Stimulated activated CD8-positive, alpha-beta memory T cell treated with anti-CD3 and anti-CD28 coated beads, Interleukin-15, amount 100 ng/mL, for 1 hour (primary cell): Measurements from ENCODE around the gene TAAR6.
A peak's percentile ranks its signal among the peaks of the same experiment; 100 is the strongest.
"Not testable (repeated sequence)": the region's sequence is repeated elsewhere in the genome, so short reads cannot be mapped to it uniquely, and the experiment has no call there.

Experiments
- DNase-seq: peaks from one replicate; pipeline ENCODE4 v3.0.0-alpha.2; 2020; ENCODE audit warnings: low read depth

Gene TAAR6, protein sequence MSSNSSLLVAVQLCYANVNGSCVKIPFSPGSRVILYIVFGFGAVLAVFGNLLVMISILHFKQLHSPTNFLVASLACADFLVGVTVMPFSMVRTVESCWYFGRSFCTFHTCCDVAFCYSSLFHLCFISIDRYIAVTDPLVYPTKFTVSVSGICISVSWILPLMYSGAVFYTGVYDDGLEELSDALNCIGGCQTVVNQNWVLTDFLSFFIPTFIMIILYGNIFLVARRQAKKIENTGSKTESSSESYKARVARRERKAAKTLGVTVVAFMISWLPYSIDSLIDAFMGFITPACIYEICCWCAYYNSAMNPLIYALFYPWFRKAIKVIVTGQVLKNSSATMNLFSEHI

DNA sequence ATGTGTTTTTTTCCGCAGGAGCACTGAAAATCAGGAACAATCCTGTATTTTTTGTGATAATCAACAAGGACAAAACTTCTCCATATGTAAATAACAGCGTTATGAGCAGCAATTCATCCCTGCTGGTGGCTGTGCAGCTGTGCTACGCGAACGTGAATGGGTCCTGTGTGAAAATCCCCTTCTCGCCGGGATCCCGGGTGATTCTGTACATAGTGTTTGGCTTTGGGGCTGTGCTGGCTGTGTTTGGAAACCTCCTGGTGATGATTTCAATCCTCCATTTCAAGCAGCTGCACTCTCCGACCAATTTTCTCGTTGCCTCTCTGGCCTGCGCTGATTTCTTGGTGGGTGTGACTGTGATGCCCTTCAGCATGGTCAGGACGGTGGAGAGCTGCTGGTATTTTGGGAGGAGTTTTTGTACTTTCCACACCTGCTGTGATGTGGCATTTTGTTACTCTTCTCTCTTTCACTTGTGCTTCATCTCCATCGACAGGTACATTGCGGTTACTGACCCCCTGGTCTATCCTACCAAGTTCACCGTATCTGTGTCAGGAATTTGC, at the start of gene TAAR6:
Gene TAAR6, plus strand, starts transcription at position 102 of the 557 bp plus-strand sequence. Its CDS starts 0 bp downstream, at position 102.
- DNase-seq, result no peak

DNA sequence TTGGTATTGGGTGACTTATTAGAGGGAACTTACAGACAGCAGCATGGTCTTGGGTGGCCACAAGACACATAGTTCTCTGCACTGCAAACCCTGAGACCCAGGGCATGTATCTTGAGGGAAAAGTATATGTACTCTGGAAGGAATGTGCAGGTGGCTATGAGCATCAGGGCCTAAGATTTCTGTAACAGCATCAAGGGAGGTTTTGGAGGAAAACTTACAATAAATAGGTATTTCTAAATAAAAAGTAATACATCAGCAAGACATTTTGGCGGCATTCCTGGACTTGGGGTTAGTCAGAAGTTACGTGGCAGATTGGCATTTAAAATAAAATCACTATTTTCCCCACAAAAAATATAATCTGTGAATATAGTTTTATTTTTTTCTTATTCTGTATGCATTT, 49.2 kb upstream of the TAAR6 start:
- DNase-seq, result no peak

DNA sequence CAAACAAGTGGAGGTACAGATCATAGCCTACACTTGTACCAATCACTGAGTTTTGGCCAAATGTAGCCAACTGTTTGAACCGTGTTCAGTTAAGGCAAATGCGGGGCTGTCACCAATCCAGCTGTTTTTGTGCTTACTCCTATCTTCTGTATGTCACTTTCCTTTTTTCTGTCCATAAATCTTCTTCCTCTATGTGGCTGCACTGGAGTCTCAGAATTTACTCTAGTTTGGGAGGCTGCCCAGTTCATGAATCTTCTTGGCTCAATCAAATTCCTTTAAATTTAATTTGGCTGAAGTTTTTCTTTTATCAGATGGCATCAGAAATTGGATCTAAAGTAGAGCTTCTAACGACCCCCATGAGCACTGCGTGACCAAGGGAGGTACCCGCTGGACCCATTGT, 45.5 kb upstream of the TAAR6 start:
- no peak for DNase-seq

DNA sequence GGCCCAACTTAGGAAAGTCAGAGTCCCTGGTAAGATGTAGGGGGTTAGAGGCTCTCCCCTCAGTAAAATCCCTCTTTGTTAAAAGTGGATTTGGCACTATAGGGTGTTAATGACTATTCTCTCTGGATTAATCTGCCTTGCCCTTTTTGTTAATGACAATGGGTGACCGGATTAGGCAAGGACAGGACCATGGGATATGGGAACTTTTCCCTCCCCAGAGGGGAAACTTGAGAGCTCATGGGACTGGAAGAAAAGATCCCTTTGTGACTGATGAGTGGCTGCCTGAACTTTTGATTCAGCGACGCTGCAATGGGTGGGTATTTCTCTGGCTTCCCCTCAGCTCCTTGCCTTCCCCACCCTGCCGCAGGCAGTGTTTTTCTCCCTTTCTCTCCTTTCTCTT, 44.3 kb upstream of the TAAR6 start:
- DNase-seq, result no peak

DNA sequence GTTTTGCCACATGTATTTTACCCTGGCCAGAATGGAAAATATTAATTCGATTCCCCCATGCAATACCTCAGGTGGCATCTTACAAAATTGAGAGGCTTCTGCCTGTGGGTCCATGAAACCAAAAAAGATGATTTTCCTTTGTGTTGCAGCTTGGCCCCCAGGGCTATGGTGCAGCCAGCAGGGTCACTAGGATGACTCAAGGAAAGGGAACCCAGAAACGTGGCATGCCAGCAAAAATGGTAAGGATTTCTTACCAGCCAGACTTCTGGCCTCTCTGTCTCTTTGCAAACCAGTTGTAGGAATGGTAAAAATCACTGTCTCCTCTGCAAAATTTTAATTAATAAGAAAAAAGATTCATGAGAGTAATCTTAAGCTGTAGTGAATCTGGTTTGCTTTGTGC, 43.7 kb upstream of the TAAR6 start:
- DNase-seq, result no peak

DNA sequence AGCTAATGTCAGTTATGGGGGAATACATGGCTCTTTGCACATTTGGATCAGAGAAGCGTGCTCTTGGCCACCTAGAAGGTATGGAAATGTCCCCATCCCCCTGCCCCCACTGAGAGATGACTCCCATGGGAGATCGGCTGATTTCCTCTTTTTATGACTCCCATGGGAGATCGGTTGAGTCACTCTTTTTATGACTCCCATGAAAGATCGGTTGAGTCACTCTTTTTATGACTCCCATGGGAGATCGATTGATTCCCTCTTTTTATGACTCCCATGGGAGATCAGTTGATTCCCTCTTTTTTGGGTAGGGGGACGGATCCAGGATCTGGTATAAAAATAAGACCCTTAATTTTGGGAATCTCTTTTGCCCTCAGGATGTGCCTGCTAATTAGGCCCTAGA, 42.3 kb upstream of the TAAR6 start:
- no peak for DNase-seq

DNA sequence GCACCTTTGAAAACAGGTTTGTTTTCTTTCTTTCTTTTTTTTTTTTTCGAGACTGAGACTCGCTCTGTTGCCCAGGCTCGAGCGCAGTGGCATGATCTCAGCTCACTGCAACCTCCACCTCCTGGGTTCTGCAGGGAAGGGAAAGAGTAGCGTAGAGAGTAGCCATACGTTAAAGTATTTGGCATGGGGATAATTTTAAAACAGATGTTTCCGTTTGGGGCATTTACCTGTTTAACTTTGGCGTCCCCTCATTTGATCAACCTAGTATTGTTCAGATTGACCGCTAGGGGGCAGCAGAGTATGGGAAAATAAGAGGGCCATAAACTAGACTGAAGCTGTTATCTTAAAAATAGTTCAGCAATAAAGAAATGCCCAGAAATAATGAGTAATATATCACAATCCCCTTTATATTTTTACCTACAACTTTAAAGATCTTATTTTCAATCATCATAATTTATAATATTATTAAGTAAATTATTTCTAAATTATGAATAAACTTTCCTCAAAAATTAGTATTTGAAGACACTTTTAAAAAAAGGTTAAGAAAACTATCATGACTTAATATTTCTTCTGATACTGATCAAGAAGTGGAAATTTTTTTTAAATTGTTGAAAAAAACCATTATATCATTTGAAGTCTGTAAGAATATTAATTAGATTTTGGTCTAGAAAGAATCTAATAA, 39.7 kb upstream of the TAAR6 start:
- DNase-seq, result peak; percentile 49

DNA sequence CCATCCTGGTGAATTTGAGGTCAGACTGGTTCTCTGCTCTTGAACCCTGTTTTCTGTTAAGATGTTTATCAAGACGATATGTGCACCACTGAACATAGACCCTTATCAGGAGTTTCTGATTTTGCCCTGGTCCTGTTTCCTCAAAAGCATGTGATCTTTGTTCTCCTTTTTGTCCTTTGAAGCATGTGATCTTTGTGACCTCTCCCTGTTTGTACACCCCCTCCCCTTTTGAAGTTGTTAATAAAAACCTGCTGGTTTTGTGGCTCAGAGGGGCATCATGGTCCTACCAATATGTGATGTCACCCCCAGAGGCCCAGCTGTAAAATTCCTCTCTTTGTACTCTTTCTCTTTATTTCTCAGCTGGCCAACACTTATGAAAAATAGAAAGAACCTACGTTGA, 35.6 kb upstream of the TAAR6 start:
- not testable (repeated sequence) for DNase-seq

DNA sequence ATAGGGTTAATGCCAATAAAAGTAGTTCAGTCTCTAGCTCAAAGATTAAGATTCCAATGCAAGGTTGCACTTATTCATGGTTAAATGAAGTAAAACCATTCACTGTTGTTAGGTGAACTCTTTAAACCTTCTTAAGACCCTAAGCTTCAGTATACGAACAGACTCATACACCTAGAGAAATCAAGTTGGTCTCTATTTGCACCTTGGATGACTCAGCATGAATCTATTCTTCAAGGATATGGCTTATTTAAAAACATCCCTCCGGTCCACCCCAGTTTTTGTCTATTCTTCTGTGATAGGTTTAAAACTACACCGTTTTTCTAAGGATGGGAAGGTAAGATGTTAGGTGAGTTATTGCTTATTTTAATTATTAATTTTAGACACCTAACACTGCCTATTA, 33.0 kb upstream of the TAAR6 start:
- DNase-seq, result no peak

DNA sequence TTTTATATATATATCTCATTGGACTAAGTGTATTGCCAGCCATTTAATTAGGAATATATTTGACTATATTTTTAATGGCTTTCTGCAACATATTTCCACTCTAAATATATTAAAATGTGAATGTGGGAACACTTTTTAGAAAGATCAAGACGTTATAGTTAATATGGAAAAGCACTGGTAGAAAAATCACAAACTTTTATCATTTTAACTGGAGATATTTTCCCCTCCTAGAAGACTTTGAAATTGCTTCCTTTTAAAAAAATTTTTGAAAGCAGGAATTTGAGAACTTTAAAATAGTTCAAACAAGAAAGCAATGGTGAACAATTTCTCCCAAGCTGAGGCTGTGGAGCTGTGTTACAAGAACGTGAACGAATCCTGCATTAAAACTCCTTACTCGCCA, 32.1 kb upstream of the TAAR6 start, which contains the start of gene TAAR9:
Gene TAAR9, plus strand, starts transcription at position 301 of the 400 bp plus-strand sequence. Its CDS starts 13 bp downstream, at position 314.
- no peak for DNase-seq

DNA sequence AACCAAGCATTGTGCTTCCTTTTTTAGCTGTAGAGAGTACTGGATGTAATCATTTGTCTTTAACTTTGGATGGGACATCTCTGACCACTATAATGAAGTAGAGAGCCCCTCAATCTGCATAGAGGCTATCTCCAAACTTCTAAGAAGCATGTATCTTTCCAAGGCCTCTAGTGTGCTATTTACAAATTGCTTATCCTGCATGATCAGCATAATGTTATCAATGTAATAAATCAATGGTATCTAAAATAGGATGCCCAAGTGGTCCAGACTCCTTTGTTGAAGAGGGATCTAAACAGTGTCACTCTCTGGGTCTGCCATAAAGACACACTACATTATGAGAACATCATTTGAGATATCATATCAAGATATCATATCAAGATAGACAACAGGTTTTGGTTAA, 25.3 kb upstream of the TAAR6 start:
- no peak for DNase-seq

DNA sequence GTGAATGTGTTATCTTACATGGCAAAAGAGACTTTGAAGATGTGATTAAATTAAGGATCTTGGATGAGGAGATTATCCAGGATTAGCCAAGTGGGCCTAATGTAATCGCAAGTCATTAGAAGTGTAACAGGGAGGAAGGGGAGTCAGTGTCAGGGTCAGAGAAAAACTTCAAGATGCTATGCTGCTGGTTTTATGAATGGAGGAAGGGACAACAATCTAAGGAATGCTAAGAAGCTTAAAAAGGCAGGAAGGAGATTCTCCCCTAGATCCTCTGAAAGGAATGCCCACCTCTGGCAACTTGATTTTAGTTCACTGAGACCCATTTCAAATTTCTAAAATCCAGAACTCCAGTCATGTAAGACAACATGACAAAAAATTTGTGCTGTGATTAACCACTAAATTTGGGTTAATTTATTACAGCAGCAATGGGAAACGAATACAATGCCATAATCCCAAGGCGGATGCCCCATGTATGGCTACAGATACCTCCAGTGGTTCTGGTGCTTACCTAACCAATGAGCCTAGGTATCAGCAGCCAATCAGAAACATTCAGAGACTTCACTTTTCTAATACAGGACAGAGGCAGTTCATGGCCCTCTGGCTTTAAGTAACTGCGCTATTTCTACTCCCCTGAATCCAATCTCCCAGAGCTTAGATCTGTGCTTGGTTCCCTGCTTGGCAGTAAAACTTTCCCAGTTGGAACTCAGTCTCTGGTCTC, 21.2 kb upstream of the TAAR6 start:
- DNase-seq, result no peak

DNA sequence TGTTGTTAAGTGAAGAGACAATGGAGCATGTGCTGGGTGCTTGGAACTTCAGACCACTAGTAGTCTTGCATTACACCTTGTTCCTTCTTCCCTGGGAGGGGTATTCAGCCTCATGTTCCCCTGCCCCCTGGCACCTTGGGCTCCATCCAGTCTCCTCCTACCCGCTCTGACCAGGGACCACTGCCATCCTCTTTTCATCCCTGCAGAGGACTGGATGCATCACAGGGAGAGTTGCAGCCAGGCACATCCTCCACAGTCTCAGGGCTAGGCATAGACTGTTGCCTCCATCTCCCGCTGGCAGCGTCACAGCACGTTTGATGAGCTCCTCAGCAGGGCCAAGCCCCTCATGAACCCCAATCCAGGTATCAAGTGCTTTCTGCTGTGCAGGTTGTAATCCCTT, 18.9 kb upstream of the TAAR6 start:
- no peak for DNase-seq

DNA sequence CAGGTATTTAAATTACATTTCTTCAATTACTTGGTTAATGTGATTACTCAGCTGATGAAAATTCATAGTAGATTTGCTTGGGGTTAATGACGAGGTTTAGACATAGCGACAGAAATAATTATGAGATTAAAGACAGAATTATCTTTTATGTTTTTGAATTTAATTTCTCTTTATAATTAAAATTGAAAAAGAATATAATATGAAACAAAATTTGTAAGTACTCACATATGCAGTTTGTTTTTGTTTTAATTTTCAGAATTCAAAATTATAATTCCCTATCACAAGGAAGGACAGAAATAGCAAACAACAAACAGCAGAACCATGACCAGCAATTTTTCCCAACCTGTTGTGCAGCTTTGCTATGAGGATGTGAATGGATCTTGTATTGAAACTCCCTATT, 17.8 kb upstream of the TAAR6 start, which contains the start of gene TAAR8:
Gene TAAR8, plus strand, starts transcription at position 301 of the 400 bp plus-strand sequence. Its CDS starts 21 bp downstream, at position 322.
- DNase-seq, result no peak

DNA sequence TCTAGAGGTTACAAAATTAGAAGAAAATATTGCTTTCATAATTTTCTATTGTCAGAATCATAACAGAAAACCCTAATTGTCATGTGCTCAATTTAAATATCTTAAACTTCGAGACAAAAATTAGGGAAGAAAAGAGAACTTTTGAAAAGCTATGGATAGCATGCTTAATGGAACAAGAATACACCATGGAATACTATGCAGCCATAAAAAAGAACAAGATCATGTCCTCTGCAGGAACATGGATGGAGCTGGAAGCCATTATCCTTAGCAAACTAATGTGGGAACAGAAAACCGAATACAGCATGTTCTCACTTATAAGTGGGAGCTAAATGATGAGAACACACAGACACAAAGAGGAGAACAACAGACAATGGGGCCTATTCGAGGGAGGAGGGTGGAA, 10.0 kb upstream of the TAAR6 start:
- DNase-seq, result not testable (repeated sequence)

DNA sequence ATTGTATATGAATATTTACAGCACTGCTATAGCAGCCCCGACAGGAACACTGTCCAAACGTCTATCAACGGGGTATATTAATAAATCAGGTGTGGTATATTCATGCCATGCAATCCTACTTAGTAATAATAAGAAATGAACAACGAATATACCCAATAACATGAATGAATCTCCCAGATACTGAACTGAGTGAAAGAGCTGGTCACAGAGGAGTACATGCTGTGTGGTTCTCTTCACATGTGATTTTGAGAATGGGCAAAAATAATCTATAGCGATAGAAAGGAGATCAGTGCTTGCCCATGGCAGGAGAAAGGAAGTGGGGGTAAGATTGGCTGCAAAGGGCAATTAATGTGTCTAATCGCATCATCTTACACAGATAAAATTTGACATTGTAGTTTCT, 3.7 kb upstream of the TAAR6 start:
- DNase-seq, result no peak

DNA sequence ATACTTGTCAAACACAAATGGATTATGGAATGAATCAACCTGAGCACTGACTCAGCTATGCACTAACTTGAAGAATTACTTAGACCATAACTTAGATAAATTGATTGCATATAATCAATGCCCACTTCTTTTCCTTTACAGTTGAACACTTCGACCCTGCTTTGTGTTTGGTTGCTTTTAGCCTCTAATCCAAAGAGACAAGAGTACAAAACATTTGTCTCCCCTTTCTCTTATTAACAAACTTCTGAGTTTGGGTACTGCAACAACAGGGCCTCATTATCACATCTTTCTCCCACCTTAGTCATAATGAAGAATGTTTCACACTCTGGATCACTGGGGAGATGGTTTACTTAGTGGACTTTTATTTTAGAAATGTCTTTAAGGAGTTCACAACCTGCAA, 2.6 kb upstream of the TAAR6 start:
- DNase-seq, result no peak

DNA sequence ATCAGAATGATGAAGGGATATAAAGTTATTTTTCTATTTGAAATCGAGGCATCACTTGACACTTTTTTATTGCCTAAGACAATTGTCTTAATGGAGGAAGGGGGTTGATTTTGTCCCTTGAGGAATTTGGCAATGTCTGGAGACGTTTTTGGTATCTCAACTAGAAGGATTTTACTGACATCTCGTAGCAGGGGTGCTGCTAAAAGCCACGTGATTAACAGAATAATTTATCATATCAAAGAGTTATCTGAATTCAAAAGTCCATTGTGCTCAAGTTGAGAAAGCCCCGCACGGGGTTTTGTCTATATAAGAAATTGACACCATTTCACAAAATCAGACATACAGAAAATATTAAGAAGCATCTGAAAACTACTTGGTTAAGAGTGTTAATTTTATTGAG, 1.5 kb upstream of the TAAR6 start:
- DNase-seq, result no peak

DNA sequence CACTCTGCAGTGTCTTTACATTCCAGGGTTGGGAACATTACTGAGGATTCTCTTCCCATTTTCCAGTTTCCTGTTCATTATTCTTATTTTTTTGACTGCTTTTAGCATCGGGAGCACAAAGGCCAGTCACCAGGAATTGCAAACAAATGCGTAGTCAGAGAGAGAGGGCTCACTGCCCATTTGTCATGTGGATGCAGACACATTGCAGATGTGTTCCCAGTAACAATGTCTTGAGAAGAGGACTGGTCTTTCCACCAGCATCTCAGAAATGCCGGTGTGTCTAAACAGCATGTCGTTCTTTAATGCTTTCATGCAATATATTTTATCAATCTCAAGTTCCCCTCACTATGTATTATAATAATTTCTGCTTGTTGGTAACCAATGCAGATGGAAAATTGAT, 952 bp upstream of the TAAR6 start:
- DNase-seq, result no peak

DNA sequence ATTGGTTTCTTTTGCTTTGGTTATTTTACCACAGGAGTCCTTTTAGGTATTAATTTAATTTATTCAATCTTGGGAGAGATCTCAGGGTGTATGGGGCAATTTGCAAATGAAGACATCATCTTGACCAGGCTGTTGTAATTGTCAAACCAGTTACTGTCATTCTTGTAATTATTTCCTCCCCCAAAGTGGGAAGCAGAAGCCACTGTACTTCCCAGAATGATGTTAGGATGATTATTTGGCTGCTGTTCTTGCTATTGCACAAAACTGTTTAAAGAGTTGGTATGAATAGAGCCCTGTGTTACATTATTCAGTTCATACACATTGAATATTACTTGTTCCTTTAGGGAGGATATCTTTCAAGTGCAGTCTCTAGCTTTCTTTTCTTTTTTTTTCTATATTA, 1.7 kb downstream of the TAAR6 start:
- DNase-seq, result no peak

DNA sequence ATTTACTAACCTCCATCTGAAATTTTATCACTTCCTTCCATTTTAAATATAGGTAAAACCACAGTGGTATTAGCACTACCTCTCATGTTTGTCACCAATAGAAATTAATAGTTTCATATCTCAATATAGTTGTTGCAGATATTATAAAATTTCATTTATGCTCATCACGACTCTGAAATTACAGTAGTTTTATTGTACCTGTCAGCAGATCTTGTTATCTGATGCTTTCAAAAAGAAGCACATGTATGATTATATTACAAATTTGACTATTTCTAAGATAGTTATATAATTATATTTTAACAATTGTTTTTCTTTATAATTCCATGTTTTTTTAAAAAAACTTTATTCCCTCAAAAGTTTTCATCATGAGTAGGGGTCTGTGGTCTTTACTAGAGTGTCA, 14.6 kb downstream of the TAAR6 start:
- no peak for DNase-seq

DNA sequence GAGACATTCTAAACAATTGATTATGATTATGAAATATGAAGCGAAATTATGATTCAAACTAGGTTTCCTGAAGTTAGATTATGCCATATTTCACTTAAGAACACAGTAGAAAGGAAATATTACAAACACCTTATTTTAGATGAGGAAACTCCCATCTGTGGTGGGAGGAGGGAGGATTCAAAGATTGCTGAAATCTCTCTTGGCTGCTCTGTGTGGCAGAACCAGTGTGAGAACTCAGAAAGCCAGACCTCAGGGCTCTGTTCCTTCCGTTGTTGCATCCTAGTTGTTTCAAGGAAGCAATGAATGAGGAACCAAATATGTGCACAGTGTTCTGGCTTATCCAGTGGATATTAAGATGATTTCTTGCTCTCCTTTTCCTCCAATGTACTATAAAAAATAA, 17.3 kb downstream of the TAAR6 start:
- DNase-seq, result no peak

DNA sequence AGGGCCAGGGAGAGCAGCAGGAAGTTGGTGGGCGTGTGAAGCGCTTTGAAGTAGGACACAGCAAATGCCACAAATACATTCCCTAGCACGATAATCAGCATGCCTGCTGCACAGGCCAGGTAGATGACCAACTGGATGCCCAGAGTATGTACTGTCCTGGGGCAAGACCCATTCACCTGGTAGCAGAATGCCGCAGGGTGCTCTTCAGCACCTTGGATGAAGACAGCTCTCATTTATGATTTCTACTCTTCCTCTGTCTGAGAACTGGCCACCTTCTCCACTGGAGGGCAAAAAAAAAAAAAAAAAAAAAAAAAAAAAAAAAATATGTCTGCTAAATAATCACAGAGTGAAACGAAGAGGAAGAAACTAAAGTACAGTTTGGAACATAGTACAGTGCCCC, 19.3 kb downstream of the TAAR6 start, which contains the start of gene TAAR5:
Gene TAAR5, minus strand, starts transcription at position 288 of the 400 bp plus-strand sequence. Its CDS starts 55 bp downstream, at position 233.
- DNase-seq, result no peak
